GM12872 (cell line): ENCODE measurements around the gene PPP6R2.

Experiments used
- TF ChIP-seq, protein P1 (sequence below): IDR thresholded peaks from 3 replicates; pipeline ENCODE4 v1.5.1; 2011; ENCODE audit warnings: low read depth, mild to moderate bottlenecking, low read length, moderate library complexity; ENCODE audit not compliant: insufficient read depth

The PPP6R2 gene

DNA sequence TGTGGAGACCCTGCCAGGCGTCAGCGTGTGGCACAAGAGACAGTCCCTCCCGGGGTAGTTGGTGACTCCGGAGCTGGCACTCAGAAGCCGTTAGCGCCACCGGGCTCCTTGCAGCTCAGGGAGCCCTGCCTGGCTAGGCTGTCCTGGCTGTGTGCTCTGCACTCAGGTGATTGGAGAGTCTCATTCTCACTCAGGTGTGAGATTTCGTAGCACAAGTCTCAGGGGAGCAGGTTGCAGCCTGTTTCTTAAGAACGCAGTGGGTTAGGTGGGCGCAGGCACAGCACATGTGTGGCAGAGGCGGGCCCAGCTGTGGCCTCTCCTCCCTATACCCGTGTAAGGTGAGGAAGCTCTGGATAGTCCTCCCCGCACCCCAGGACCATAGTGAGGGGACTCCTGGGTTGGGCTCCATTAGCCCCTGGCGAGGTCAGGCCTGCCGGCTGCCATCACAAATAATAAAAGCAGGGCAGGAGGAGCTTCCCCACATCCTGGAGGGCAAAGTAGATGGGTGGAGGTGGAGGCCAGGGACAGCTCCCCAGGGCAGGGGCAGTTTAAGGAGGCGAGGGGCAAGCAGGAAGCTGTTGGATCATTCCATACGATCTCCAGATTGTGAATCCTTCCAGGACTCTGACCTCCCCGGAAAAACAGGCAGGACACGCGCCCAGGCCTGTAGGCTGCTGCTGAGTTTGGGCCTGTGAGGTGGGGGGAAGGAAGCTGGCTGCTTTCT lies 92.3 kb downstream of the PPP6R2 start:
- TF ChIP-seq, protein P1, sequence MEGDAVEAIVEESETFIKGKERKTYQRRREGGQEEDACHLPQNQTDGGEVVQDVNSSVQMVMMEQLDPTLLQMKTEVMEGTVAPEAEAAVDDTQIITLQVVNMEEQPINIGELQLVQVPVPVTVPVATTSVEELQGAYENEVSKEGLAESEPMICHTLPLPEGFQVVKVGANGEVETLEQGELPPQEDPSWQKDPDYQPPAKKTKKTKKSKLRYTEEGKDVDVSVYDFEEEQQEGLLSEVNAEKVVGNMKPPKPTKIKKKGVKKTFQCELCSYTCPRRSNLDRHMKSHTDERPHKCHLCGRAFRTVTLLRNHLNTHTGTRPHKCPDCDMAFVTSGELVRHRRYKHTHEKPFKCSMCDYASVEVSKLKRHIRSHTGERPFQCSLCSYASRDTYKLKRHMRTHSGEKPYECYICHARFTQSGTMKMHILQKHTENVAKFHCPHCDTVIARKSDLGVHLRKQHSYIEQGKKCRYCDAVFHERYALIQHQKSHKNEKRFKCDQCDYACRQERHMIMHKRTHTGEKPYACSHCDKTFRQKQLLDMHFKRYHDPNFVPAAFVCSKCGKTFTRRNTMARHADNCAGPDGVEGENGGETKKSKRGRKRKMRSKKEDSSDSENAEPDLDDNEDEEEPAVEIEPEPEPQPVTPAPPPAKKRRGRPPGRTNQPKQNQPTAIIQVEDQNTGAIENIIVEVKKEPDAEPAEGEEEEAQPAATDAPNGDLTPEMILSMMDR, result no peak

DNA sequence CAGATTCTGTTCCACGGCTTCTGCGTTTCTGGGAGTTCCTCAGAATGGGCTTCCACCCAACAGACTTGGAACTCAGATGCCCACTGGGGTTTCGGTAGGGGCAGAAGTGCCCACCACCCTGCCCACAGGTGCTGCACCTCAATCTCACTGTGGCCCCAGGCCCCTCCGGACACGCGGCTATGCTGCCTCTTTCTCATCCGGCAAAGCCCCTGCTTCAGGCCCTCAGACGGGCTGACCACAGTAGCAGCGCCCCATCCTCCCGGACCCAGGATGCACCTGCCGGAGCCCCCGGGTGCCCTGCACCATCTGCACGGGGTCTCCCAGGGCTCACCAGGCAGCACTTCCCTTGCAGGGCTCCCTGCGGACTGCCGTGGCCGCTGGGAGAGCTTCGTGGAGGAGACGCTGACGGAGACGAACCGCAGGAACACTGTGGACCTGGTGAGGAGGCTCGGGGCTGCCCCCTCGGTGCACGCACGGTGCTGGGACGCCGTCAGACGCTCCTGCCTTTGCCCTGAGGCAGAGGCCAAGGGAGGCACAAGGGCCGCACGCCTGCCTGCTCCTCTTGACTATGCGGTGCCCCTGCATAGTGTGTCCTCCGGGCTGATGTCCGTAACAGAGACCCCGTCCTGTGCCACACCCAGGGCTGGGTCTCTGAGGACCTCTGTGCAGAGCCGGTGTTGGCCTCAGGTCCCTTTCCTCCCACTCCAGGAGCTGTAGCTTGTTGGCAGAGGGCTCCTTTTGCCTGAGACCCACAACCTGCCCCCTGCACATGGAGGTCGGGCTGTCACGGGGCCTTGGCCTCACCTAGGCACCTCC lies 93.1 kb downstream of the PPP6R2 start:
- TF ChIP-seq, protein P1, result no peak

DNA sequence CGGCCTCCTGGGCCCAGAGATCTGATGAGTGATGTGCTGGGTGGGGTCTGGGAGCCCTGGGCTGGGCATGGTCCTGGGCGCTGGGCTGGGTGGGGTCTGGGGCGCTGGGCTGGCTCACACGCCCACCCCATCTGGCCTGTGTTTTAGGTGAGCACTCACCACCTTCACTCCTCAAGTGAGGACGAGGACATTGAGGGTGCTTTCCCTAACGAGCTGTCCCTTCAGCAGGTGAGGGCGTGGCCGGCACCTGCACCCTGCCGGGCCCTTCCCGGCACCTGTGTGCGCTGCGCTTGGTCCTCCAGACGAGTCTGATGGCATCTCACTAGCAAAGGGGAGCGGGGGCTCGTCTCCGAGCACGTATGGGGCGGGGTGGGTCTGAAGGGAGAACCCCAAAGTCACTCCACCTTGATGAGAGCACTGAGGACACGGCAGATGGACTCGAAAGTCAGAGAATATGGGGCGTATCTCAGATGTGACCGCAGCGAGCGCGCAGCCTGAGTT lies 93.8 kb downstream of the PPP6R2 start:
- TF ChIP-seq, protein P1, result no peak

DNA sequence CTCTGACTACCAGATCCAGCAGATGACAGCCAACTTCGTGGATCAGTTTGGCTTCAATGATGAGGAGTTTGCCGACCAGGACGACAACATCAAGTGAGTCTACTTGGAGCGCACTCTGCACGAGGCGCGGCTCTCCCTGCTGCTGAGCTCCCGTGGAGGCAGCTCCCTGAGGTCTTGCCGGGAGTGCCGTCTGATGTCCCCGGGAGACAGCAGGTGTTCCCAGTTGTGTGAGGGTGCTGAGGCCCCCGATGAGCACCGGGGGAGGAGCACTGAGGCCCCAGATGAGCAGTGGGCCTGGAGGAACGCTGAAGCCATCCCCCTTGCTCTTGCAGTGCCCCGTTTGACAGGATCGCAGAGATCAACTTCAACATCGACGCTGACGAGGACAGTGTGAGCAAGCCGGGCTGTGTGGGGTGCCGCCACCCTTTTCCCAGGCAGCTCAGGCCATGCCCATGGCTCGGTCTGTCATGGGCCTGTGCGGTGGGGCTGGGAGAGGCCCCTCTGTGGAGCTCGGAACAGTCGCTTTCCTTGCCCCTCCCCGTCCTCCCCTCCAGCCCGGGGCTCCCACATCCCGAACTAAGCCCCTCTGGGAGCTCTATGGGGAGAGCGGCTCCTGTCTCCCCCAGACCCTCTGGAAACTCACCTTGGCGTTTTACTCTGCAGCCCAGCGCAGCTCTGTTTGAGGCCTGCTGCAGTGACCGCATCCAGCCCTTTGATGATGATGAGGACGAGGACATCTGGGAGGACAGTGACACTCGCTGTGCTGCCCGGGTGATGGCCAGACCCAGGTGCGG lies 94.6 kb downstream of the PPP6R2 start:
- TF ChIP-seq, protein P1, result no peak

DNA sequence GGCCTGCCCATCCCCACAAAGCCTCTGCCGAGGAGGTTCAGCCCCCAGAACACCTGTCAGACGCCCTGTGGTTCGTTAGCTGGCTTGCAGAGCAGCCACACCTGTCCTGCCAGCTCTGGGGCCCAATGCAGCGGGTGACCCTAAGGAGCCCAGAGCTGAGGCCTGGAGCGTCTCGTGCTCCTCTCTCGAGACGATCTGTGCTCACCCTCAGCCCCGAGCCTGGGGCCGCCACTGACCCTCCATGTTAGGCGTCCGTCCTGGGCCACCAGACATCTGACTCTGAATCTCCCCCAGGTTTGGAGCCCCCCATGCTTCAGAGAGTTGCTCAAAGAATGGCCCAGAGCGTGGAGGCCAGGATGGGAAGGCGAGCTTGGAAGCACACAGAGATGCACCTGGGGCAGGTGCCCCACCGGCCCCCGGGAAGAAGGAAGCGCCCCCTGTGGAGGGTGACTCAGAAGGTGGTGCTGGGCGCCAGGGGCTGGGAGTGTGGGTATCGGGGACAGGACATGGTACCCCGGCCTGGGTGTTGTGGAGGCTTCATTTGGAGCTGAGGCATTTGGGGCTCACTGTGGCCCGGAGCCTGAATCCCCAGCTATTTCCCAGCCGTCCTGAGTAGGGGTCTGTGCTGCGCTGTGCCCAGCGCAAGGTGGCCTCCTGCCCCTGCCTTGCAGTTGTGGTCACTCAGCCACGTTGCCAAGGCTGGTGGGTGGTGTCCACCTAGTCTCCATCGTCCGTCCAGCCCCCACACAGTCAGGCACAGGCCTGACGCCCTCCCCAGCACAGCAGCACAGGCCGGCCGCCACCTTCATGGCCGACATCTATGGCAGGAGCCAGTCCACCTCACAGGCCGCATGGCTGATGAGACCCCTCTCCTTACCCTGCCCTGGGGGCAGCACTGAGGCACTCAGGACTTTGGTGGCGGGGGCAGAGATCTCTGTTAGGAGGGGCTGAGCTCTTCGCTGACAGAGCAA lies 95.5 kb downstream of the PPP6R2 start:
- TF ChIP-seq, protein P1, result no peak

DNA sequence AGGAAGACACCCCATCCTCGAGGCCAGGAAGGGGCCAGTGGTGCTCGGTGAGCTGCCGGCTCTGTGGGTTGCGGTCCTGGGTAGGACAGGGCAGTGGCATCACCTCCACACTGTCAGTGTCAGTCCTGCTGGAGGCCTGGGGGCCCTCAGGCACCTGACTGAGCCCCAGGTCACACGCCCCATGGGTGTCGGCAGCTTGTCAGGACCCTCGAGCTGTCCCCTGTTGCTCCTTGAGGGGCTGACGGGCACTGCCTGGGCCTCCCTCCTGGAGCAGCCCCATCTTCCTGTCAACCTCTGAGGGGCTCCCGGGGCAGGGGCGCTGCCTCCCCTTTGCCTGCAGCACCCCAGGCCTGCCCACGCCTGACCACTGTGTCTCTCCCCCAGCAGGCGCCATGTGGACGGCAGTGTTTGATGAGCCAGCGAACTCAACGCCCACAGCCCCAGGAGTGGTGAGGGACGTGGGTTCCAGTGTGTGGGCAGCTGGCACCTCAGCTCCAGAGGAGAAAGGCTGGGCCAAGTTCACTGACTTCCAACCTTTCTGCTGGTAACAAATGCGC lies 96.3 kb downstream of the PPP6R2 start:
- TF ChIP-seq, protein P1, result no peak
